Esophagus muscularis mucosa (tissue), 4 donors: Measurements from ENCODE around the gene QRSL1. TPM values are rescaled to one million over a fixed set of nuclear protein-coding genes. Genes with fewer than 3 reads are reported as not detected.

Experiments used
- DNase-seq: peaks from one replicate; pipeline ENCODE4 v3.0.0-alpha.2; 2017; ENCODE audit errors: extremely low spot score
- H3K27ac ChIP-seq, 4 donors: fragments of 200-600 bp; sonication (generic); replicated peaks in 1 of 4; 1 replicate in 3 of 4; 2 replicates in 1 of 4; pipeline ENCODE4 v1.5.1; 2016 to 2019; ENCODE audit warnings: mild to moderate bottlenecking in 1 of 4
- H3K27me3 ChIP-seq, 4 donors: fragments of 200-600 bp; sonication (generic); one replicate each; pipeline versions ENCODE4 v1.5.1 to v1.6.0; 2016 to 2019
- H3K36me3 ChIP-seq, 4 donors: fragments of 200-600 bp; sonication (generic); one replicate each; pipeline ENCODE4 v1.5.1; 2016 to 2019
- H3K4me1 ChIP-seq, 4 donors: fragments of 200-600 bp; sonication (generic); one replicate each; pipeline ENCODE4 v1.5.1; 2016 to 2019
- H3K4me3 ChIP-seq, 4 donors: fragments of 200-600 bp; sonication (generic); 1 replicate in 2 of 4; 2 replicates in 2 of 4; pipeline ENCODE4 v1.5.1; 2016 to 2019; ENCODE audit warnings: mild to moderate bottlenecking in 4 of 4, moderate library complexity in 1 of 4
- H3K9me3 ChIP-seq, 4 donors: fragments of 200-600 bp; sonication (generic); 1 replicate in 3 of 4; 2 replicates in 1 of 4; pipeline ENCODE4 v1.5.1; 2016 to 2019
- EP300 ChIP-seq: sonication (generic); formaldehyde crosslinking; IDR thresholded peaks from one replicate; pipeline ENCODE4 v1.6.1; 2017; ENCODE audit warnings: antibody characterized with exemption
- POLR2A ChIP-seq: fragments of 450-650 bp; IDR thresholded peaks from one replicate; pipeline ENCODE4 v1.6.1; 2017; ENCODE audit warnings: antibody characterized with exemption, moderate library complexity, mild to moderate bottlenecking, low read depth
- POLR2AphosphoS5 ChIP-seq, 2 donors: sonication (generic); formaldehyde crosslinking; IDR thresholded peaks; one replicate each; pipeline ENCODE4 v1.6.1; 2017; ENCODE audit warnings: antibody characterized with exemption in 2 of 2
- WGBS: methylation state at CpG from one replicate; pipeline ENCODE4 v1.1.5; 2018; 5-methylcytosine and 5-hydroxymethylcytosine counted together
- intact Hi-C: fragments of 100-400 bp; cut with DNase I; formaldehyde crosslinking; loops from one replicate; pipeline ENCODE4 v1.15.1; 2023
- total RNA-seq, 4 donors: library from RNA; depleted of rRNA; stranded (reverse); fragments of >200 nt; gene quantifications; one replicate each; pipeline versions ENCODE4 v1.1.0 to v1.2.1, GENCODE V29; 2016
- TF ChIP-seq, protein P1 (sequence below), 3 experiments: fragments of 200-600 bp in 2 of 3; fragments of 450-650 bp in 1 of 3; sonication (generic) in 2 of 3; IDR thresholded peaks; one replicate each; pipeline ENCODE4 v1.5.1; 2017 to 2019; ENCODE audit warnings: antibody characterized with exemption in 3 of 3, mild to moderate bottlenecking in 2 of 3, moderate library complexity in 1 of 3

Gene QRSL1
- total RNA-seq, 4 donors from 2014 or later: 6.7 to 9.1 (median 8.3) TPM

DNA sequence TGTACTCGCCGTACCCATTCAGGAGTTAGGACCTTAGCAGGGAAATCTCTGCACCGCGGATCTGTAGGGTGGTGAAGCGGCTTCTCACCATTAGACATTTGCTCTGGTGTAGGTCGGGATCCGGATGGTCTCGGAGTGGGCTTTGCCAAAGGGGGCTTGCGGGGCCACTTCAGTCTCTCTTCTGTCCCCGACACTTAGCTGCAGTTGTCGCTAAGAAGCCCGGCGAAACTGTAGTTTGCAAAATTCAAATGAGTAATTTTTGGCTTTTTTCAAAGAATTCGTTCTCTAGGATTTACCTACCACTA, 433 bp downstream of the QRSL1 start:
- H3K27ac ChIP-seq: peak overlapping the region; percentile 76 to 85 (median 78)
- intact Hi-C loops: no loop called here
- no peaks in the 10 kb centered on the region for H3K27me3 ChIP-seq
- WGBS: 0% methylated on average over 14 of the region's 14 CpGs
- no peak for DNase-seq
- no peaks in the 10 kb centered on the region for H3K36me3 ChIP-seq
- H3K4me1 ChIP-seq: peaks cover 22 to 23% (median 22%) of the 10 kb centered on the region in 4 donors
- H3K4me3 ChIP-seq: peak overlapping the region; percentile 75 to 94 (median 90)
- no peak for TF ChIP-seq EP300
- no peak for TF ChIP-seq POLR2AphosphoS5 (IDR thresholded peaks at IDR 0.05)
- TF ChIP-seq, protein P1, sequence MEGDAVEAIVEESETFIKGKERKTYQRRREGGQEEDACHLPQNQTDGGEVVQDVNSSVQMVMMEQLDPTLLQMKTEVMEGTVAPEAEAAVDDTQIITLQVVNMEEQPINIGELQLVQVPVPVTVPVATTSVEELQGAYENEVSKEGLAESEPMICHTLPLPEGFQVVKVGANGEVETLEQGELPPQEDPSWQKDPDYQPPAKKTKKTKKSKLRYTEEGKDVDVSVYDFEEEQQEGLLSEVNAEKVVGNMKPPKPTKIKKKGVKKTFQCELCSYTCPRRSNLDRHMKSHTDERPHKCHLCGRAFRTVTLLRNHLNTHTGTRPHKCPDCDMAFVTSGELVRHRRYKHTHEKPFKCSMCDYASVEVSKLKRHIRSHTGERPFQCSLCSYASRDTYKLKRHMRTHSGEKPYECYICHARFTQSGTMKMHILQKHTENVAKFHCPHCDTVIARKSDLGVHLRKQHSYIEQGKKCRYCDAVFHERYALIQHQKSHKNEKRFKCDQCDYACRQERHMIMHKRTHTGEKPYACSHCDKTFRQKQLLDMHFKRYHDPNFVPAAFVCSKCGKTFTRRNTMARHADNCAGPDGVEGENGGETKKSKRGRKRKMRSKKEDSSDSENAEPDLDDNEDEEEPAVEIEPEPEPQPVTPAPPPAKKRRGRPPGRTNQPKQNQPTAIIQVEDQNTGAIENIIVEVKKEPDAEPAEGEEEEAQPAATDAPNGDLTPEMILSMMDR (IDR thresholded peaks at IDR 0.05): no peak
- no peak for TF ChIP-seq POLR2A
- H3K9me3 ChIP-seq: no peaks in the 10 kb centered on the region

DNA sequence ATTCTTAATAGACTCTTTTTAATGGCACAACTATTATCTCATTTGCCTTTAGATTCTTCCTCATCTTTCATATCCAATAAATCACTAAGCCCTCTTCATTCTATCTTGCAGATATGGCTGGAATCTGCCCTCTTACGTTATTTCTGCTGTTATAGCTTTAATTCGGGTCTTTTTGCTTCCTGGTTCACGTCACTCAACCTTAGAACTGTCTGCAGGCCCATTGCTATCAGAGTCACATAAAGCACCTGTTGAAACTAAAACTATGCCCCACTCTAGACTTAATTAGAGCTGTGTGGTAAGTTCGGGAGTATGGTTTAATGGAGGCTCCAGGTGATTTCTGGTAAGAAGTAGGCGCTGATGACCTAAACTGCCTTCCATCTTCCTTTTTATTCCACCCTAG, 988 bp downstream of the QRSL1 start:
- H3K4me3 ChIP-seq: peak overlapping the region; percentile 75 to 94 (median 90)
- TF ChIP-seq EP300 (no peak), POLR2A (no peak), POLR2AphosphoS5 (IDR thresholded peaks at IDR 0.05) (no peak)
- TF ChIP-seq, protein P1 (IDR thresholded peaks at IDR 0.05): no peak
- intact Hi-C loops: no loop called here
- no peaks in the 10 kb centered on the region for H3K27me3 ChIP-seq
- no peaks in the 10 kb centered on the region for H3K36me3 ChIP-seq
- WGBS: 65% methylated on average over 5 of the region's 5 CpGs
- H3K9me3 ChIP-seq: no peaks in the 10 kb centered on the region
- no peak for DNase-seq
- H3K27ac ChIP-seq: no peak overlapping the region
- peaks cover 22 to 23% (median 22%) of the 10 kb centered on the region in 4 donors for H3K4me1 ChIP-seq

DNA sequence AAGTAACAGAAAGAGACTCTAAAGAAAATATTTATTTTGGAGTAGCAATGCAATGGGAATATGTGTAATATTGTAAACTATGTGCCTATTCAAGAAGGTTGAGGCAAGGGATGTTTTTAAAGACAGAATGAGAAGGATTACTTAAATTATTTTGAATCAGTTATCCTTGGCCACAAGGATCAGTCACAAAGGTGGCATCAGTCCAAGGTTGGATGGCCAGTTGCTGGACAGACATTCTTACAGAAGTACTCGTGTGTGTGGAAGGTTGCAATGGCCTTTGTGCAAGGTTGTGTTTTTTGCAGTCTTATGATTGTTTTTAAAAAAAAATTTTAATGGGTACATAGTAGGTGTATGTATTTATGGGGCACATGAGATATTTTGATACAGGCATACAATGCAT, 2.0 kb downstream of the QRSL1 start:
- no peak for DNase-seq
- Histone ChIP-seq H3K27me3 (no peaks in the 10 kb centered on the region), H3K9me3 (no peaks in the 10 kb centered on the region), H3K4me1 (peaks cover 22 to 23% (median 22%) of the 10 kb centered on the region in 4 donors), H3K4me3 (no peak overlapping the region), H3K36me3 (no peaks in the 10 kb centered on the region), H3K27ac (no peak overlapping the region)
- TF ChIP-seq POLR2A (no peak), POLR2AphosphoS5 (IDR thresholded peaks at IDR 0.05) (no peak), EP300 (no peak)
- TF ChIP-seq, protein P1 (IDR thresholded peaks at IDR 0.05): no peak
- WGBS: 75% methylated on average over 1 of the region's 1 CpG
- intact Hi-C loops: no loop called here

DNA sequence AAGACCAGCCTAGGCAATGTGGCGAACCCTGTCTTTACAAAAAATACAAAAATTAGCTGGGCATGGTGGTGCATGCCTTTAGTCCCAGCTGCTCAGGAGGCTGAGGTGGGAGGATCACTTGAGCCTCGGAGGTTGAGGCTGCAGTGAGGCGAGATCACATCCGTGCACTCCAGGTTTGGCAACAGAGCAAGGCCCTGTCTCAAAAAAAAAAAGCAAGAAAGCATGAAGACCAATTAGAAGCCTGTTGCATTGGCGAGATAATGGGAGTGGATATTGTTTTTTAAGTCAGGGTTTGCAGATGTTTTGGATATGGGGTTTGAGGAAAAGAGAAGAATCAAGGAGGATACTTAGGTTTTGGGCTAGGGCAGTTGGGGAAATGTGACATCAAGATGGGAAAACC, 5.2 kb downstream of the QRSL1 start:
- intact Hi-C loops: no loop called here
- WGBS: 93% methylated on average over 5 of the region's 5 CpGs

More for the DNA sequence above, 5.2 kb downstream of the QRSL1 start:
- no peak overlapping the region for H3K4me3 ChIP-seq
- H3K9me3 ChIP-seq: no peaks in the 10 kb centered on the region
- H3K4me1 ChIP-seq: peaks cover 10 to 18% (median 15%) of the 10 kb centered on the region in 4 donors
- no peaks in the 10 kb centered on the region for H3K27me3 ChIP-seq
- no peak for TF ChIP-seq POLR2A
- TF ChIP-seq, protein P1 (IDR thresholded peaks at IDR 0.05): no peak
- no peak overlapping the region for H3K27ac ChIP-seq
- no peak for DNase-seq
- H3K36me3 ChIP-seq: peaks cover 0 to 5% (median 0%) of the 10 kb centered on the region in 4 donors
